Measurements from ENCODE around the gene IER2. TPM values are rescaled to one million over a fixed set of nuclear protein-coding genes. Genes with fewer than 3 reads are reported as not detected.

The IER2 gene
- total and polyA plus RNA-seq, 2 of the 8 experiments (the other 6 are each of a cell fraction or from before 2014, with no cell fraction given): 84.5 to 138 TPM

- TF ChIP-seq POLR2AphosphoS5 (IDR thresholded peaks at IDR 0.05; ENCODE audit: low read depth, low read length) (no peak), CHD2 (IDR thresholded peaks at IDR 0.05; ENCODE audit: low read length) (no peak)
Observed at GRCh38 chr19:13160557-13160956, 10.3 kb downstream of the IER2 start (continued).

Data from H1 (cell line).